HepG2 (cell line): ENCODE results near the gene PROCR. TPM values are rescaled to one million over a fixed set of nuclear protein-coding genes. Genes with fewer than 3 reads are reported as not detected.
A peak's percentile ranks its signal among the peaks of the same experiment; 100 is the strongest.

Experiments used
- FLYWCH1 ChIP-seq: sonication (generic); formaldehyde crosslinking; IDR thresholded peaks from 2 replicates; pipeline ENCODE4 v1.8.1; 2023; ENCODE audit warnings: mild to moderate bottlenecking, missing genetic modification reagents
- JUN ChIP-seq: sonication (generic); formaldehyde crosslinking; IDR thresholded peaks from 2 replicates; pipeline ENCODE4 v1.4.0; 2020; ENCODE audit warnings: mild to moderate bottlenecking, missing genetic modification reagents
- MAFG ChIP-seq: sonication (generic); formaldehyde crosslinking; IDR thresholded peaks from 2 replicates; pipeline ENCODE4 v1.5.1; 2020; ENCODE audit warnings: mild to moderate bottlenecking, missing genetic modification reagents
- MBNL3 ChIP-seq: fragments of 250-450 bp; sonication (Bioruptor Pico); conservative IDR thresholded peaks from 2 replicates; pipeline ENCODE4 v1.8.0; 2022; ENCODE audit warnings: mild to moderate bottlenecking, inconsistent platforms
- MYC ChIP-seq: sonication (generic); formaldehyde crosslinking; IDR thresholded peaks from 2 replicates; pipeline ENCODE4 v1.9.0; 2021; ENCODE audit warnings: missing genetic modification reagents, borderline replicate concordance
- RAD51 ChIP-seq: fragments of 450-650 bp; IDR thresholded peaks from 2 replicates; pipeline ENCODE4 v1.6.1; 2016; ENCODE audit warnings: borderline replicate concordance
- SRY ChIP-seq: sonication (generic); formaldehyde crosslinking; IDR thresholded peaks from 2 replicates; pipeline ENCODE4 v1.8.0; 2022; ENCODE audit warnings: mild to moderate bottlenecking, missing genetic modification reagents
- TRAFD1 ChIP-seq: sonication (generic); formaldehyde crosslinking; IDR thresholded peaks from 2 replicates; pipeline ENCODE4 v1.5.1; 2020; ENCODE audit warnings: missing genetic modification reagents, mild to moderate bottlenecking, borderline replicate concordance
- YY1 ChIP-seq: IDR thresholded peaks from 2 replicates; pipeline ENCODE4 v1.6.1; 2011; ENCODE audit warnings: low read length, low read depth, moderate library complexity, mild to moderate bottlenecking; ENCODE audit not compliant: insufficient read depth, insufficient replicate concordance
- ZNF121 ChIP-seq: sonication (generic); formaldehyde crosslinking; IDR thresholded peaks from 2 replicates; pipeline ENCODE4 v1.5.0; 2020; ENCODE audit warnings: mild to moderate bottlenecking, missing genetic modification reagents
- ZNF205 ChIP-seq: IDR thresholded peaks from 2 replicates; pipeline ENCODE4 v1.6.1; 2018; ENCODE audit warnings: missing biosample characterization, missing genetic modification reagents
- ZNF207 ChIP-seq: fragments of 450-650 bp; IDR thresholded peaks from 2 replicates; pipeline ENCODE4 v1.6.1; 2016; ENCODE audit warnings: antibody characterized with exemption, borderline replicate concordance
- ZNF282 ChIP-seq: fragments of 450-650 bp; IDR thresholded peaks from 2 replicates; pipeline ENCODE4 v1.6.1; 2018; ENCODE audit not compliant: partially characterized antibody
- ZNF598 ChIP-seq: sonication (generic); formaldehyde crosslinking; IDR thresholded peaks from 2 replicates; pipeline ENCODE4 v1.5.1; 2020; ENCODE audit warnings: mild to moderate bottlenecking, missing genetic modification reagents, borderline replicate concordance
- ZNF703 ChIP-seq: sonication (generic); formaldehyde crosslinking; IDR thresholded peaks from 2 replicates; pipeline ENCODE4 v1.5.1; 2020; ENCODE audit warnings: missing genetic modification reagents, mild to moderate bottlenecking, moderate library complexity, borderline replicate concordance
- ZNF746 ChIP-seq: sonication (generic); formaldehyde crosslinking; IDR thresholded peaks from 2 replicates; pipeline ENCODE4 v1.8.0; 2022; ENCODE audit warnings: mild to moderate bottlenecking, missing genetic modification reagents
- ZNF770 ChIP-seq: sonication (generic); formaldehyde crosslinking; IDR thresholded peaks from 2 replicates; pipeline ENCODE4 v1.5.0; 2020; ENCODE audit warnings: mild to moderate bottlenecking, missing genetic modification reagents
- ZNF839 ChIP-seq: sonication (generic); formaldehyde crosslinking; IDR thresholded peaks from 2 replicates; pipeline ENCODE4 v1.4.0; 2020; ENCODE audit warnings: missing genetic modification reagents, mild to moderate bottlenecking, borderline replicate concordance
- ZNF891 ChIP-seq: sonication (generic); formaldehyde crosslinking; IDR thresholded peaks from 2 replicates; pipeline ENCODE4 v1.5.0; 2020; ENCODE audit warnings: mild to moderate bottlenecking, missing genetic modification reagents
- polyA plus RNA-seq, 8 experiments: library from polyadenylated mRNA; depleted of rRNA in 3 of 8; stranded (reverse) in 7 of 8; unstranded in 1 of 8; fragments of >200 nt; fragmentation: Illumina TruSeq in 4 of 8; extraction: Trizol in 4 of 8; gene quantifications; 2 replicates each; pipeline versions ENCODE4 v1.2.1 to v1.2.3, GENCODE V29; 2011 to 2016; ENCODE audit warnings: low read depth in 4 of 8, missing spikeins in 1 of 8, mixed read lengths in 1 of 8; ENCODE audit not compliant: insufficient read depth in 1 of 8
- total RNA-seq, 5 experiments: library from RNA; depleted of rRNA; stranded (reverse); fragments of >200 nt; fragmentation: Illumina TruSeq; extraction: Trizol; gene quantifications; 2 replicates each; pipeline ENCODE4 v1.2.3, GENCODE V29; 2016; ENCODE audit warnings: low read depth in 1 of 5
- TF ChIP-seq, protein P1 (sequence below): sonication (generic); formaldehyde crosslinking; conservative IDR thresholded peaks from 2 replicates; pipeline ENCODE4 v1.8.0; 2022; ENCODE audit warnings: mild to moderate bottlenecking, moderate library complexity, missing genetic modification reagents
- TF ChIP-seq, protein P2 (sequence below): sonication (generic); formaldehyde crosslinking; IDR thresholded peaks from 2 replicates; pipeline ENCODE4 v1.5.1; 2020; ENCODE audit warnings: mild to moderate bottlenecking, missing genetic modification reagents, moderate library complexity
- TF ChIP-seq, protein P3 (sequence below): sonication (generic); formaldehyde crosslinking; conservative IDR thresholded peaks from 2 replicates; pipeline ENCODE4 v1.4.0; 2020; ENCODE audit warnings: missing genetic modification reagents

Gene PROCR
- total and polyA plus RNA-seq, 2 of the 13 experiments (the other 11 are each of a cell fraction or from before 2014, with no cell fraction given): 1.4 to 1.7 TPM

- TF ChIP-seq ZNF891 (CRISPR knock-in tag) (peak; percentile 87), ZNF205 (CRISPR knock-in tag) (peak; percentile 88; the same call in 1 of the 2 replicates), MAFG (CRISPR knock-in tag) (no peak), ZNF282 (no peak), ZNF598 (CRISPR knock-in tag) (peak; percentile 87; the same call in 1 of the 2 replicates), ZNF746 (CRISPR knock-in tag) (no peak), ZNF770 (CRISPR knock-in tag) (peak; percentile 25; the same call in 1 of the 2 replicates), MYC (peak; percentile 99), FLYWCH1 (CRISPR knock-in tag) (no peak; the same call in 1 of the 2 replicates), ZNF703 (no peak), ZNF207 (no peak), RAD51 (no peak), JUN (peak; percentile 87), ZNF839 (CRISPR knock-in tag) (peak; percentile 95; the same call in 1 of the 2 replicates), TRAFD1 (no peak), ZNF121 (CRISPR knock-in tag) (no peak), SRY (peak; percentile 93), MBNL3 (CRISPR knock-in tag) (no peak), YY1 (peak; percentile 15)
- TF ChIP-seq, protein P1, sequence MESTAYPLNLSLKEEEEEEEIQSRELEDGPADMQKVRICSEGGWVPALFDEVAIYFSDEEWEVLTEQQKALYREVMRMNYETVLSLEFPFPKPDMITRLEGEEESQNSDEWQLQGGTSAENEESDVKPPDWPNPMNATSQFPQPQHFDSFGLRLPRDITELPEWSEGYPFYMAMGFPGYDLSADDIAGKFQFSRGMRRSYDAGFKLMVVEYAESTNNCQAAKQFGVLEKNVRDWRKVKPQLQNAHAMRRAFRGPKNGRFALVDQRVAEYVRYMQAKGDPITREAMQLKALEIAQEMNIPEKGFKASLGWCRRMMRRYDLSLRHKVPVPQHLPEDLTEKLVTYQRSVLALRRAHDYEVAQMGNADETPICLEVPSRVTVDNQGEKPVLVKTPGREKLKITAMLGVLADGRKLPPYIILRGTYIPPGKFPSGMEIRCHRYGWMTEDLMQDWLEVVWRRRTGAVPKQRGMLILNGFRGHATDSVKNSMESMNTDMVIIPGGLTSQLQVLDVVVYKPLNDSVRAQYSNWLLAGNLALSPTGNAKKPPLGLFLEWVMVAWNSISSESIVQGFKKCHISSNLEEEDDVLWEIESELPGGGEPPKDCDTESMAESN: peak; percentile 91
- TF ChIP-seq, protein P2, sequence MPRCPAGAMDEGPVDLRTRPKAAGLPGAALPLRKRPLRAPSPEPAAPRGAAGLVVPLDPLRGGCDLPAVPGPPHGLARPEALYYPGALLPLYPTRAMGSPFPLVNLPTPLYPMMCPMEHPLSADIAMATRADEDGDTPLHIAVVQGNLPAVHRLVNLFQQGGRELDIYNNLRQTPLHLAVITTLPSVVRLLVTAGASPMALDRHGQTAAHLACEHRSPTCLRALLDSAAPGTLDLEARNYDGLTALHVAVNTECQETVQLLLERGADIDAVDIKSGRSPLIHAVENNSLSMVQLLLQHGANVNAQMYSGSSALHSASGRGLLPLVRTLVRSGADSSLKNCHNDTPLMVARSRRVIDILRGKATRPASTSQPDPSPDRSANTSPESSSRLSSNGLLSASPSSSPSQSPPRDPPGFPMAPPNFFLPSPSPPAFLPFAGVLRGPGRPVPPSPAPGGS (CRISPR knock-in tag): peak; percentile 80
- TF ChIP-seq, protein P3, sequence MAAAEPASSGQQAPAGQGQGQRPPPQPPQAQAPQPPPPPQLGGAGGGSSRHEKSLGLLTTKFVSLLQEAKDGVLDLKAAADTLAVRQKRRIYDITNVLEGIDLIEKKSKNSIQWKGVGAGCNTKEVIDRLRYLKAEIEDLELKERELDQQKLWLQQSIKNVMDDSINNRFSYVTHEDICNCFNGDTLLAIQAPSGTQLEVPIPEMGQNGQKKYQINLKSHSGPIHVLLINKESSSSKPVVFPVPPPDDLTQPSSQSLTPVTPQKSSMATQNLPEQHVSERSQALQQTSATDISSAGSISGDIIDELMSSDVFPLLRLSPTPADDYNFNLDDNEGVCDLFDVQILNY: no peak; the same call in 1 of the 2 replicates
Observed at GRCh38 chr20:35174458-35175216, 2.8 kb downstream of the PROCR start (continued).
